ENCODE measurements around the gene BHMT2. TPM values are rescaled to one million over a fixed set of nuclear protein-coding genes. Genes with fewer than 3 reads are reported as not detected.

BHMT2 gene
- total RNA-seq, 1 experiment from 2014 or later: 0.20 TPM

DNA sequence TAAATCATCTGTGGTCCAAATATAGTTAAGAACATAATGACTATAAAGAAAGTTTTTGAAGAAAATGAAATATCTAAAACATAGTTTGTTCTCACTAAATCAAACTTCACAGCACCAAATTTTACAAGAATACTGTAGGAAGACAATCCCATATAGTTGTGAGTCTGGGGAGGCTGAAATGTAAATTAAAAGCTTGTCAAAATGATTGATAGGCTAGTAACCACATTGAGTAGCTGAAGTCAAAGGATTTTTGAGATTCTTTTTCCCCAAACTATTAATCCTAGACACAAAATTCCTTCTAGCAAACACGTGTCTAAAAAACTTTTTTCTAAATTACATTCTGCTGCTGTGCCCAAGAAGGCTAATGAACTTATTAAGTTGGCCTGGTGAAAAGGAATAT lies 55.0 kb downstream of the BHMT2 start:
- CTCF ChIA-PET: interaction anchor here (1.0 to 12.7 kb wide), 2 partner anchors 8 to 101 kb away, joined by 5 to 373 read pairs; no protein-coding TSS in a partner anchor
- no peaks in the 10 kb centered on the region for H3K9me2 ChIP-seq (ENCODE audit: insufficient read depth)
- no peaks in the 10 kb centered on the region for H3K27me3 ChIP-seq (ENCODE audit: insufficient read depth, low read length)
- POLR2A ChIA-PET: no interaction called here
- BruUV-seq (replicated peaks): no TSS peak
- H2AFZ ChIP-seq (ENCODE audit: low read depth, low read length, poor library complexity, severe bottlenecking): no peak overlapping the region
- no peaks in the 10 kb centered on the region for H3K9me3 ChIP-seq (ENCODE audit: control insufficient read depth in 1 of 2, insufficient read depth in 1 of 2, low read depth in 1 of 2, low read length in 2 of 2)
- H3K4me3 ChIP-seq (replicated peaks in 1 of 2; ENCODE audit: low read depth in 1 of 2, low read length in 2 of 2): no peak overlapping the region
- no peaks in the 10 kb centered on the region for H3K36me3 ChIP-seq (ENCODE audit: control insufficient read depth in 1 of 2, insufficient read depth in 2 of 2, low read length in 2 of 2)
- H3K27ac ChIP-seq (ENCODE audit: low read depth, low read length): no peak overlapping the region
- no peak overlapping the region for H3K9ac ChIP-seq (ENCODE audit: low read length)
- H4K20me1 ChIP-seq (ENCODE audit: insufficient read depth): no peaks in the 10 kb centered on the region
- DNase-seq (ENCODE audit: low read depth, low spot score) (no peak), ATAC-seq (no peak)
- no peak overlapping the region for H3K4me2 ChIP-seq (ENCODE audit: low read length)
- no peaks in the 10 kb centered on the region for H3K4me1 ChIP-seq (ENCODE audit: control insufficient read depth in 1 of 2, insufficient read depth in 2 of 2, low read length in 2 of 2)
- intact Hi-C loops (cut with micrococcal nuclease): loop anchor here (5.0 kb wide), 1 partner anchor 82 kb away; no protein-coding TSS in a partner anchor
- H3K79me2 ChIP-seq (ENCODE audit: insufficient read depth, low read length): no peaks in the 10 kb centered on the region
- TF ChIP-seq SIN3A (IDR thresholded peaks at IDR 0.05; ENCODE audit: low read depth) (no peak), ATF3 (IDR thresholded peaks at IDR 0.05) (no peak), EZH2phosphoT487 (IDR thresholded peaks at IDR 0.05; ENCODE audit: borderline replicate concordance) (no peak), POLR2A (IDR thresholded peaks at IDR 0.05; ENCODE audit: borderline replicate concordance, extremely low read depth, insufficient read depth, insufficient read length) (no peak), CBX3 (IDR thresholded peaks at IDR 0.05; ENCODE audit: low read depth) (no peak), YY1 (IDR thresholded peaks at IDR 0.05; ENCODE audit: extremely low read depth, insufficient replicate concordance, low read depth, low read length) (no peak), ELF1 (IDR thresholded peaks at IDR 0.05; ENCODE audit: borderline replicate concordance, low read depth) (no peak), POLR2AphosphoS5 (IDR thresholded peaks at IDR 0.05; ENCODE audit: low read depth, low read length) (no peak), EZH2 (IDR thresholded peaks at IDR 0.05) (no peak)
- TF ChIP-seq, protein P1, sequence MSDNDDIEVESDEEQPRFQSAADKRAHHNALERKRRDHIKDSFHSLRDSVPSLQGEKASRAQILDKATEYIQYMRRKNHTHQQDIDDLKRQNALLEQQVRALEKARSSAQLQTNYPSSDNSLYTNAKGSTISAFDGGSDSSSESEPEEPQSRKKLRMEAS (IDR thresholded peaks at IDR 0.05): no peak
- RAD21 ChIA-PET (ENCODE audit: low non-redundant PET in 1 of 2, low total read pairs in 2 of 2, uncharacterized antibody in 2 of 2, unreplicated experiment in 2 of 2): no interaction called here

GRCh38 chr5:79130781-79131180 lies 61.2 kb downstream of the BHMT2 start:
- RAD21 ChIA-PET (ENCODE audit: low non-redundant PET in 1 of 2, low total read pairs in 2 of 2, uncharacterized antibody in 2 of 2, unreplicated experiment in 2 of 2): interaction anchor here in 1 of 2 experiments (0.7 kb wide), 1 partner anchor 106 kb away, joined by 3 read pairs; no protein-coding TSS in a partner anchor
- no peak for ATAC-seq
- POLR2A ChIA-PET: no interaction called here
- no peak for DNase-seq (ENCODE audit: low read depth, low spot score)
- Histone ChIP-seq H3K4me2 (ENCODE audit: low read length) (no peak overlapping the region), H3K9me2 (ENCODE audit: insufficient read depth) (no peaks in the 10 kb centered on the region), H3K27ac (ENCODE audit: low read depth, low read length) (no peak overlapping the region), H3K4me3 (replicated peaks in 1 of 2; ENCODE audit: low read depth in 1 of 2, low read length in 2 of 2) (no peak overlapping the region), H2AFZ (ENCODE audit: low read depth, low read length, poor library complexity, severe bottlenecking) (no peak overlapping the region), H3K9me3 (ENCODE audit: control insufficient read depth in 1 of 2, insufficient read depth in 1 of 2, low read depth in 1 of 2, low read length in 2 of 2) (no peaks in the 10 kb centered on the region), H3K9ac (ENCODE audit: low read length) (no peak overlapping the region), H4K20me1 (ENCODE audit: insufficient read depth) (no peaks in the 10 kb centered on the region), H3K27me3 (ENCODE audit: insufficient read depth, low read length) (no peaks in the 10 kb centered on the region), H3K79me2 (ENCODE audit: insufficient read depth, low read length) (no peaks in the 10 kb centered on the region), H3K4me1 (ENCODE audit: control insufficient read depth in 1 of 2, insufficient read depth in 2 of 2, low read length in 2 of 2) (peaks cover 5 to 16% of the 10 kb centered on the region in 2 experiments; a peak in 3 of 4 replicates), H3K36me3 (ENCODE audit: control insufficient read depth in 1 of 2, insufficient read depth in 2 of 2, low read length in 2 of 2) (no peaks in the 10 kb centered on the region)
- CTCF ChIA-PET: interaction anchor here (12.7 kb wide), 1 partner anchor 107 kb away, joined by 373 read pairs; no protein-coding TSS in a partner anchor
- intact Hi-C loops (cut with micrococcal nuclease): loop anchor here (5.0 to 10.0 kb wide), 2 partner anchors 233 to 724 kb away; no protein-coding TSS in a partner anchor
- no TSS peak for BruUV-seq (replicated peaks)
- TF ChIP-seq SIN3A (IDR thresholded peaks at IDR 0.05; ENCODE audit: low read depth) (no peak), EZH2phosphoT487 (IDR thresholded peaks at IDR 0.05; ENCODE audit: borderline replicate concordance) (no peak), CBX3 (IDR thresholded peaks at IDR 0.05; ENCODE audit: low read depth) (no peak), ZBTB33 (IDR thresholded peaks at IDR 0.05; ENCODE audit: extremely low read depth, insufficient replicate concordance, low read length) (no peak), JUND (IDR thresholded peaks at IDR 0.05) (no peak), FOSL1 (IDR thresholded peaks at IDR 0.05; ENCODE audit: low read depth) (no peak), TCF7L2 (IDR thresholded peaks at IDR 0.05; ENCODE audit: borderline replicate concordance, extremely low read depth, insufficient read depth, insufficient read length) (no peak), EZH2 (IDR thresholded peaks at IDR 0.05) (no peak)
